Measurements from ENCODE around the gene ZNF408.
A peak's percentile ranks its signal among the peaks of the same experiment; 100 is the strongest.
"Not testable (repeated sequence)": the region's sequence is repeated elsewhere in the genome, so short reads cannot be mapped to it uniquely, and the experiment has no call there.

The ZNF408 gene

GRCh38 chr11:46700241-46701077, at the start of gene ZNF408, which contains the start of gene ARHGAP1:
ZNF408 (plus strand) TSS chr11:46701031; CDS start chr11:46701048, 17 bp downstream.
ARHGAP1 (minus strand) TSS chr11:46700619; CDS start chr11:46696107, 4,512 bp downstream.
- peak; percentile 97 to 99 (median 99) for DNase-seq

GRCh38 chr11:46655631-46656030, 45.2 kb upstream of the ZNF408 start:
- DNase-seq = no peak

GRCh38 chr11:46657186-46657585, 43.6 kb upstream of the ZNF408 start:
- no peak for DNase-seq

DNA sequence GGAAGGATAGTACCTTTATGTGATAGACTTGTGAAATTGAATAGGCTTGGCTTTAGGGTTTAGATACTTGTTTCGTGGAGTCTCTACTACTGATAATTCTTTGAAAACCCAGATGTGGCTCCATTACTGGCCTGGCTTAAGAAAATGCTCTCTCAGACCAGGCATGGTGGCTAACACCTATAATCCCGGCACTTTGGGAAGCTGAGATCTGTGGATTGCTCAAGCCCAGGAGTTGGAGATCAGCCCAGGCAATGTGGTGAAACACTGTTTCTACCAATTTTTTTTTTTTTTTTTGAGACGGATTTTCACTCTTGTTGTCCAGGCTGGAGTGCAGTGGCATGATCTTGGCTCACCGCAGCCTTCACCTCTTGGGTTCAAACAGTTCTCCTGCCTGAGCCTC, 42.6 kb upstream of the ZNF408 start:
- DNase-seq = no peak

DNA sequence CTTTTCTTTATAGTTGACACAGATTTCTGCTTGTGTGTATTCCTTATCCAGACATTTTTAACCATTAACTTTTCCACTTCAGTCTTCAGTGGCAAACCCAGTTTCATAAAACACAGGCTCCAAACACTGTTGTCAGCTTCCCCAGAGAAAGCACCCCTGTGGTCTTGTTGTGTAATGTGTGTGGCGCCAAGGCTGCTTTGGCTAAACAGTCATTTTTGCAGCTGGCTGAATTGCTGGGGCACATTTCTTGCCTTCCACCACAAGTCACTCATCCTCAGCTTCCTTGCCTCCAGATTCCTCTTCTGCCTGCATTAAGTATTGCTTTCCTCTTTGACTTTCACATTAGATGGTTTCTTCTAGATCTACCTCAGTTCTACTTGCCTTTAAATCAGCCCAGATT, 40.9 kb upstream of the ZNF408 start:
- DNase-seq = no peak

- DNase-seq = no peak
These were observed 39.0 kb upstream of the ZNF408 start for GRCh38 chr11:46661836-46662235.

GRCh38 chr11:46662366-46662765, 38.5 kb upstream of the ZNF408 start:
- no peak for DNase-seq

DNA sequence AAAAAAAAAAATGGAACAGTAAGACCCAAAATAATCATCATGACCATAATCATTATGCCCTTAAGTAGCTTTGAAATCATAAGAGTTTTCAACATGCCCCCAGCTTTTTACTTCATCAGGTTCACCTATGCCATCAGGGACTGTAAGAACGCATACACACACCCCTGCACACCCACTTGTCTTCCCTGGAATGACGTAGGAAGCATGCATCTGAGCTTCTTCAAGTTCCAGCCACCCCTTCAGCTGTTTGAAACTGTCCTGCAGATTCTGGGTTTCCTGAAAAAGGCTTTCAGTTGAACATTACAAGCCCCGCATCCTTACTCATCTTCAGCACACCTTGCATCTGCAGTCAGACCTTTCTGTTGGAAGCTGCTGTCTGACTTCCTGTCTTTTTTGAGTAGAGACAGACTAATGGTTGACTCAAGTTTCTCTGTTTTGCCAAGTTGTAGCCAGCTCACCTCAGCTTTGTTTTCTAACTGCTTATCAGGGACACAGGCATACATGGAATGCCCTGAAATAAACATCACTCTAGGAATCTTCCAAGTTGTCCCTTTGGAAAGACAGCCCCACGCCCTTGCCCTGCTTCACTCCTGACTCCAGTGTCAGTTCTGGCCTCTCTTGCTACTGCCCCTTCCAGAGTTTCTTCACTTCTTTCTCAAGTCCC, 37.4 kb upstream of the ZNF408 start:
- no peak for DNase-seq

DNA sequence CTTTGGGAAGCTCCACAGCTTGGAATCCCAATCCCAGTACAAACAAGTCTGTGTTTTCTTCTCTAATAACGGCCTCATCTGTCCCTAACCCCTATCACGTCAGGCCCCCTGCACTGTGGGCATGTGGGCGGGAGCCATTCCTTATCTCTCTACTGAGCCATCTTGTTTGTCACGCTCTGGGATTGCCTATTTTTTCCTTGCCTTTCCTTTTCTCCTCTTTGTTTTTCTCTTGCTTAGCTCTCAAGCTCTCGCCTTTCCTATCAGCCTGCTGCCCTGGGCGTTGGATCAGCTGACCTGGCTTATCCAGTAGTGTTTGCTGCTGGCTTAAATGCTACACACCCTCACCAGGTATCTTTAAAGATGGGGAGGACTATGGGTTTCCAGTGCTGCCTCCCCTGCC, 36.2 kb upstream of the ZNF408 start:
- DNase-seq = no peak

DNA sequence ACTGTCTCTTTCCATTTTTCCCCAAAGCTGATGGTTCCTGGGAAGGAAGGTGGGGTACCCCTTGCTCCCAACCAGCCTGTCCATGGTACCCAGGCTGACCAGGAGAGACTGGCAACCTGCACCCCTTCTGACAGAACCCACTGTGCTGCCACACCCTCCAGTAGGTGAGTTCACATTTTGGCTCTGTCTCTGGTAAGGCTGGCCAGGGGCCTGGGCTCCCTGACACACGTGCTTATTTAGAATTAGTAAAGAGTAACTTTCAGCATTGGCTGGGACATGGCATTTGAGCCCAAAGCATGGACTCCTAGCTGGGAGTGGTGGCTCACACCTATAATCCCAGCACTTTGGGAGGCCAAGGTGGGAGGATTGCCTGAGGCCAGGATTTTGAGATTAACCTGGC, 35.5 kb upstream of the ZNF408 start:
- no peak for DNase-seq

GRCh38 chr11:46666516-46666915, 34.3 kb upstream of the ZNF408 start:
- no peak for DNase-seq

- DNase-seq = no peak
These were observed 33.8 kb upstream of the ZNF408 start for GRCh38 chr11:46667043-46667481.

GRCh38 chr11:46668480-46669085, 32.2 kb upstream of the ZNF408 start:
- DNase-seq = no peak

GRCh38 chr11:46669711-46670139, 31.1 kb upstream of the ZNF408 start:
- DNase-seq = no peak

GRCh38 chr11:46670521-46670920, 30.3 kb upstream of the ZNF408 start:
- not testable (repeated sequence) for DNase-seq

GRCh38 chr11:46671958-46672315, 28.9 kb upstream of the ZNF408 start:
- DNase-seq = no peak

DNA sequence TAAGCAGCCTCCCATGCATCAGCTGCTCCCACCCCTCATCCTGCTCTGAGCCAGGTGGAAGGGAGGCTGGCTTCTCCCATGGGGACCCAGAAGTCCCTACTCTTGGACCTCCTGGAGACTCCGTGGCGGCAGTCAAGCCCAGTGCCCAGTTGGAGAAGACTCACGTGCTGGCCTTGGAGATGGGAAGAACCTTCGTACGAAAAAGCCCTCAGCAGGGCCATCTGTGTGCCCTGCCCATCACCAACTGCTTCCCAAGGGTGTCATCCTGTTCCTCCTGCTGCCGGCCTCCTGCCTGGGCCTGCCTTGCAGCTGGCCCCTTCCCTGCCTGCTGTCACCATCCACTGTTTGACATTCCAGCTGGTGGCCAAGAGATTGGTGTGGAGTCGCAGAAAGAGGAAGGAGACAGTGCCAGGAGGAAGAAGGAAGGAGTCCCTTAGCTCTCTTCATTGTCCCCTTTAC, 28.4 kb upstream of the ZNF408 start:
- no peak for DNase-seq

- no peak for DNase-seq
These were observed 26.9 kb upstream of the ZNF408 start for GRCh38 chr11:46673713-46674462.

GRCh38 chr11:46674463-46675287, 26.2 kb upstream of the ZNF408 start:
- DNase-seq = no peak

DNA sequence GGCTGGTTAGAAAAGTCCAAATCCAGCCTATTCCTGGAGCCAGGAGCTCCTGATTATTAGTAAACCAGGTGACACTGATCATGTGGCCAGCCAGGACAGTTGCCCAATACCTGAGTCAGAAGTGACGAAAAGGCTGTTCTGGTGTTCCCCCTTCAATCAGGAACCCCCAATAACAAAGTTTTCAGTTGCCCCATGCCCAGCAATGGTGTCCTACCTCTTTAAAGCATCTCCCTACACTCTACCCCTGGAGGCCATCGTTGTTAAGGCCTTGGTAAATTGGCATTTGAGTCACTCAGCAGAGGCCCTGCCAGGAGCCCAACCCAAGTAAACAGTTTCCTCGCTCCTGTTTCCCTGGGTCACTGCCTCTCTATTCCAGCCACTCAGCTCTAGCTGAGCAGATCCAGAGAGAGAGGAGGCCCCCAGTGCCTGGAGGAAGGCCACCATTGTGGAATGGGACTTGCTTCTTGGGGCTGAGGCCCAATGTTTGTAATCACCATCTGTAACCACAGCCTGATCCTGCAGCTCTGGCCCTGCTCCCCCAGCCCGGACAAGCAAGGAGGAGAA, 25.5 kb upstream of the ZNF408 start:
- DNase-seq = no peak

DNA sequence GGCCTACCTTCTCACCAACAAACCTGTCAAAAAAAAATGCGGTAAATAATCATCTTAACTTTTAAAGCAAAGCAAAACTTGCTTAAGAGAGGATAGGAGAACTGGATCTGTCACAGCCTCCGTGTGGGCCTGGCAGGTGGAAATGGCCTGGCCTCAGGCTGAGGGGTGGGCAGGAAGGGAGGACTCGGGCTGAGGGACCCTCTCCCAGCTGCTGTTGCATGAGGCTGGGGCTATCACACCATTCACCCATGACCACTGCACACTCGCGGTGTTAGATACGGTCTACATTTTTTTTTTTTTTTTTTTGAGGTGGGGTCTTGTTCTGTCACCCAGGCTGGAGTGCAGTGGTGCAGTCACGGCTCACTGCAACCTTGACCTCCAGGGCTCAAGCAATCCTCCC, 24.9 kb upstream of the ZNF408 start:
- DNase-seq = no peak

All from NCI-H1417 (cell line).